Measurements from ENCODE around the gene PRSS53.

The PRSS53 gene

GRCh38 chr16:31093132-31093703, 4.5 kb upstream of the PRSS53 start:
- DNase-seq (ENCODE audit: low read depth): no peak

- DNase-seq (ENCODE audit: low read depth): no peak
These were observed 3.6 kb upstream of the PRSS53 start for GRCh38 chr16:31092330-31092729.

GRCh38 chr16:31090540-31090939, 1.8 kb upstream of the PRSS53 start:
- no peak for DNase-seq (ENCODE audit: low read depth)

GRCh38 chr16:31089199-31089598, 456 bp upstream of the PRSS53 start:
- no peak for DNase-seq (ENCODE audit: low read depth)

- DNase-seq (ENCODE audit: low read depth): no peak
These were observed 772 bp downstream of the PRSS53 start for GRCh38 chr16:31087971-31088370.

GRCh38 chr16:31087481-31087880, 1.3 kb downstream of the PRSS53 start:
- no peak for DNase-seq (ENCODE audit: low read depth)

- no peak for DNase-seq (ENCODE audit: low read depth)
These were observed 2.2 kb downstream of the PRSS53 start for GRCh38 chr16:31086629-31086906.

GRCh38 chr16:31085873-31086628, 2.7 kb downstream of the PRSS53 start:
- no peak for DNase-seq (ENCODE audit: low read depth)

- DNase-seq (ENCODE audit: low read depth): no peak
These were observed 3.3 kb downstream of the PRSS53 start for GRCh38 chr16:31085411-31085810.

GRCh38 chr16:31084584-31085302, 4.0 kb downstream of the PRSS53 start:
- DNase-seq (ENCODE audit: low read depth): no peak

- no peak for DNase-seq (ENCODE audit: low read depth)
These were observed 4.8 kb downstream of the PRSS53 start for GRCh38 chr16:31083981-31084380.

- DNase-seq (ENCODE audit: low read depth): no peak
These were observed 5.2 kb downstream of the PRSS53 start for GRCh38 chr16:31083556-31083955.

- DNase-seq (ENCODE audit: low read depth): no peak
These were observed 5.7 kb downstream of the PRSS53 start for GRCh38 chr16:31083081-31083480.

GRCh38 chr16:31082368-31083045, 6.2 kb downstream of the PRSS53 start:
- no peak for DNase-seq (ENCODE audit: low read depth)

GRCh38 chr16:31081428-31082351, 7.1 kb downstream of the PRSS53 start:
- no peak for DNase-seq (ENCODE audit: low read depth)

- DNase-seq (ENCODE audit: low read depth): no peak
These were observed 7.9 kb downstream of the PRSS53 start for GRCh38 chr16:31080756-31081419.

GRCh38 chr16:31080035-31080629, 8.6 kb downstream of the PRSS53 start:
- DNase-seq (ENCODE audit: low read depth): no peak

- no peak for DNase-seq (ENCODE audit: low read depth)
These were observed 9.3 kb downstream of the PRSS53 start for GRCh38 chr16:31079342-31079944.

GRCh38 chr16:31078597-31079341, 10.0 kb downstream of the PRSS53 start:
- no peak for DNase-seq (ENCODE audit: low read depth)
